Measurements from ENCODE around the gene PLCB3.

Gene PLCB3

DNA sequence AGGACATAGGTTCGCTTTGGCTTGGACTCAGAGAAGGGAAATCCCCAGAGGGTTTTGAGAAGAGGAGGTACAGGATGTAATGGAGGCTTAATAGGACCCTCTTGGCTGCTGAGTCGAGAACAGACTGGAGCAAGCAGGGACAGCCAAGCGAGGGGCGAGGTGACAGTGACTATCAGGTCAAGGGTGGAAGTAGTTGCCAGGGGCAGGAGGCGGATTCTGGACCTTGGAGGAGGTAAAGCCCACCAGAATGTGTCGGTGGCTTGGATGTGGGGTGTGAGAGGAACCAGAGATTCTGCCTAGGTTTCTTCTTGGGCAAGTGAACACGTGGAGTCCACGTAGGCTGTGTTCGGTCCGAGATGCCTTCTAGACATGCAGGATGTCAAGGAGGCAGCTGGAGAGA lies 61.6 kb downstream of the PLCB3 start:
- Histone ChIP-seq H3K4me3 (replicated peaks; ENCODE audit: insufficient read depth, low read length) (no peak overlapping the region), H3K27ac (replicated peaks) (no peak overlapping the region), H3K27me3 (ENCODE audit: insufficient read depth, poor library complexity, severe bottlenecking) (no peaks in the 10 kb centered on the region)
- TF ChIP-seq POLR2AphosphoS5 (IDR thresholded peaks at IDR 0.05; ENCODE audit: low read depth): no peak
- no peak for TF ChIP-seq SPI1 (IDR thresholded peaks at IDR 0.05; ENCODE audit: borderline replicate concordance, low read depth)
- no peak for TF ChIP-seq GABPA (IDR thresholded peaks at IDR 0.05; ENCODE audit: low read depth)
- TF ChIP-seq, protein P1, sequence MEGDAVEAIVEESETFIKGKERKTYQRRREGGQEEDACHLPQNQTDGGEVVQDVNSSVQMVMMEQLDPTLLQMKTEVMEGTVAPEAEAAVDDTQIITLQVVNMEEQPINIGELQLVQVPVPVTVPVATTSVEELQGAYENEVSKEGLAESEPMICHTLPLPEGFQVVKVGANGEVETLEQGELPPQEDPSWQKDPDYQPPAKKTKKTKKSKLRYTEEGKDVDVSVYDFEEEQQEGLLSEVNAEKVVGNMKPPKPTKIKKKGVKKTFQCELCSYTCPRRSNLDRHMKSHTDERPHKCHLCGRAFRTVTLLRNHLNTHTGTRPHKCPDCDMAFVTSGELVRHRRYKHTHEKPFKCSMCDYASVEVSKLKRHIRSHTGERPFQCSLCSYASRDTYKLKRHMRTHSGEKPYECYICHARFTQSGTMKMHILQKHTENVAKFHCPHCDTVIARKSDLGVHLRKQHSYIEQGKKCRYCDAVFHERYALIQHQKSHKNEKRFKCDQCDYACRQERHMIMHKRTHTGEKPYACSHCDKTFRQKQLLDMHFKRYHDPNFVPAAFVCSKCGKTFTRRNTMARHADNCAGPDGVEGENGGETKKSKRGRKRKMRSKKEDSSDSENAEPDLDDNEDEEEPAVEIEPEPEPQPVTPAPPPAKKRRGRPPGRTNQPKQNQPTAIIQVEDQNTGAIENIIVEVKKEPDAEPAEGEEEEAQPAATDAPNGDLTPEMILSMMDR (IDR thresholded peaks at IDR 0.05; ENCODE audit: insufficient read depth, low read length): no peak
- TF ChIP-seq, protein P2, sequence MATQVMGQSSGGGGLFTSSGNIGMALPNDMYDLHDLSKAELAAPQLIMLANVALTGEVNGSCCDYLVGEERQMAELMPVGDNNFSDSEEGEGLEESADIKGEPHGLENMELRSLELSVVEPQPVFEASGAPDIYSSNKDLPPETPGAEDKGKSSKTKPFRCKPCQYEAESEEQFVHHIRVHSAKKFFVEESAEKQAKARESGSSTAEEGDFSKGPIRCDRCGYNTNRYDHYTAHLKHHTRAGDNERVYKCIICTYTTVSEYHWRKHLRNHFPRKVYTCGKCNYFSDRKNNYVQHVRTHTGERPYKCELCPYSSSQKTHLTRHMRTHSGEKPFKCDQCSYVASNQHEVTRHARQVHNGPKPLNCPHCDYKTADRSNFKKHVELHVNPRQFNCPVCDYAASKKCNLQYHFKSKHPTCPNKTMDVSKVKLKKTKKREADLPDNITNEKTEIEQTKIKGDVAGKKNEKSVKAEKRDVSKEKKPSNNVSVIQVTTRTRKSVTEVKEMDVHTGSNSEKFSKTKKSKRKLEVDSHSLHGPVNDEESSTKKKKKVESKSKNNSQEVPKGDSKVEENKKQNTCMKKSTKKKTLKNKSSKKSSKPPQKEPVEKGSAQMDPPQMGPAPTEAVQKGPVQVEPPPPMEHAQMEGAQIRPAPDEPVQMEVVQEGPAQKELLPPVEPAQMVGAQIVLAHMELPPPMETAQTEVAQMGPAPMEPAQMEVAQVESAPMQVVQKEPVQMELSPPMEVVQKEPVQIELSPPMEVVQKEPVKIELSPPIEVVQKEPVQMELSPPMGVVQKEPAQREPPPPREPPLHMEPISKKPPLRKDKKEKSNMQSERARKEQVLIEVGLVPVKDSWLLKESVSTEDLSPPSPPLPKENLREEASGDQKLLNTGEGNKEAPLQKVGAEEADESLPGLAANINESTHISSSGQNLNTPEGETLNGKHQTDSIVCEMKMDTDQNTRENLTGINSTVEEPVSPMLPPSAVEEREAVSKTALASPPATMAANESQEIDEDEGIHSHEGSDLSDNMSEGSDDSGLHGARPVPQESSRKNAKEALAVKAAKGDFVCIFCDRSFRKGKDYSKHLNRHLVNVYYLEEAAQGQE (IDR thresholded peaks at IDR 0.05; ENCODE audit: insufficient replicate concordance, low read depth): no peak
- no peak for DNase-seq (ENCODE audit: low read depth in 1 of 2, low spot score in 1 of 2)

DNA sequence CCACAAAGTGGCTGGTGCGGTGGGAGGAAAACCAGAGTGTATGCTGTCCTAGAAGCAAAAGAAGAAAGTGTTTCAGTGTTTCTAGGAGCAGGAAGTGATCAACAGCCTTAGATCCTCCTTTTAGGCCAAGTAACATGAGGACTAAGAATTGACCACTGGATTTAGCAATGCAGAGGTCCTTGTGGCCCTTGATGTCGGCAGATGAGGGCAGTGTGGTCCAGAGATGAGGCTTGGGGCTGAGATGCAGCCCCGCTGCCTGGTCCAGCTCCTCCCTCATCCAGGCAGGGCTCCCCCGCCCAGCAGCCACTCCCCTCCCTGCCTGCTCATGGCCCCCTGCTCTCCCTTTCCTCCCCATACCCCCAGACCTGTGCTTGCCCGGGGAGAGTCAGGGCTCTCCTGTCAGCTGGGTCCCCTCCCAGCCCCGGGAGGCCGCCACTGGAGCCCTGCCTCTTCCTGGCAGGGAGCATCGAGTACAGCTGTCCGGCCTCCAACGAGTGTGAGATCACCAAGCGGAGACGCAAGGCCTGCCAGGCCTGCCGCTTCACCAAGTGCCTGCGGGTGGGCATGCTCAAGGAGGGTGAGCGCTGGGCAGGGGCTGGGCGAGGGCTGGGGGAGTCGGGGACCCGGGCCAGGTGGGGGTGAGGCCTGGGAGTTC lies 62.3 kb downstream of the PLCB3 start:
- TF ChIP-seq POLR2AphosphoS5 (IDR thresholded peaks at IDR 0.05; ENCODE audit: low read depth) (no peak), GABPA (IDR thresholded peaks at IDR 0.05; ENCODE audit: low read depth) (no peak), SPI1 (IDR thresholded peaks at IDR 0.05; ENCODE audit: borderline replicate concordance, low read depth) (no peak)
- TF ChIP-seq, protein P1 (IDR thresholded peaks at IDR 0.05; ENCODE audit: insufficient read depth, low read length): no peak
- TF ChIP-seq, protein P2 (IDR thresholded peaks at IDR 0.05; ENCODE audit: insufficient replicate concordance, low read depth): no peak
- no peaks in the 10 kb centered on the region for H3K27me3 ChIP-seq (ENCODE audit: insufficient read depth, poor library complexity, severe bottlenecking)
- no peak overlapping the region for H3K27ac ChIP-seq (replicated peaks)
- DNase-seq (ENCODE audit: low read depth in 1 of 2, low spot score in 1 of 2): no peak
- no peak overlapping the region for H3K4me3 ChIP-seq (replicated peaks; ENCODE audit: insufficient read depth, low read length)

DNA sequence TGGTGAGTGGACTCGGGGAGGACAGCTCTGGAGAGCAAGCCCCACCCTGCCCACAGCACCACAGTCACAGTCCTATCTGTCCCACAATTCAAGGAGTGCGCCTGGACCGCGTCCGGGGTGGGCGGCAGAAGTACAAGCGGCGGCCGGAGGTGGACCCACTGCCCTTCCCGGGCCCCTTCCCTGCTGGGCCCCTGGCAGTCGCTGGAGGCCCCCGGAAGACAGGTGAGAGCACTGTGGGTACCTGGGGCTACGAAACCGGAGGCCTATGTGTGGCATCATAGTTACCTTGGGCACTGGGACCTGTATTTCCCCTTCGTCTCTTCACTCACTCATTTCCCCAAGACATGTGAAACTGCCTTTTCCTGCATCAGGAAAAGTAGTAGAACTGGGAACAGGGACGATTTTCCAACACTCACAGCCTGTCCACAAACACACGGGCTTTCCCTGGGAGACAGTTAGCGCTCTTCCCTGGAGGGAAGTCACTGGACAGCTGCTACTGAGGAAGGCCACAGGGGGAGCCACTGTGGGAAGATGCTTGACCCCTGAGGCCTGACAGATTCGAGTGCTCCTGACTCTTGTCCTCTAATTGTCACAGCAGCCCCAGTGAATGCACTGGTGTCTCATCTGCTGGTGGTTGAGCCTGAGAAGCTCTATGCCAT lies 62.9 kb downstream of the PLCB3 start:
- Histone ChIP-seq H3K4me3 (replicated peaks; ENCODE audit: insufficient read depth, low read length) (no peak overlapping the region), H3K27me3 (ENCODE audit: insufficient read depth, poor library complexity, severe bottlenecking) (no peaks in the 10 kb centered on the region), H3K27ac (replicated peaks) (no peak overlapping the region)
- no peak for DNase-seq (ENCODE audit: low read depth in 1 of 2, low spot score in 1 of 2)
- no peak for TF ChIP-seq GABPA (IDR thresholded peaks at IDR 0.05; ENCODE audit: low read depth)
- TF ChIP-seq, protein P2 (IDR thresholded peaks at IDR 0.05; ENCODE audit: insufficient replicate concordance, low read depth): no peak
- TF ChIP-seq, protein P1 (IDR thresholded peaks at IDR 0.05; ENCODE audit: insufficient read depth, low read length): peak; percentile 4

All from HL-60 (cell line).